HCT116 (cell line): ENCODE data around the gene DAAM2. TPM values are rescaled to one million over a fixed set of nuclear protein-coding genes. Genes with fewer than 3 reads are reported as not detected.

ENCODE experiments used
- ATAC-seq: fragments of 200-7000 bp; cut with Tn5 transposase; 2 replicates; pipeline ENCODE4 v1.9.1; 2020; ENCODE audit warnings: mild to moderate bottlenecking, moderate library complexity
- BruUV-seq: library from RNA; stranded (reverse); fragments of 400-500 nt; replicated peaks from 2 replicates; lab custom pipeline; 2021; lab: Mats Ljungman, UMichigan
- CTCF ChIA-PET: fragments of 300-600 bp; sonication (Branson Sonifier 250); formaldehyde crosslinking; loops from one replicate; lab custom pipeline; 2021; ENCODE audit warnings: antibody characterized with exemption; lab: Charles Lee
- POLR2A ChIA-PET: fragments of 300-600, 350-600 bp; sonication (Branson Sonifier 250); formaldehyde crosslinking; loops from one replicate; lab custom pipeline; 2021; ENCODE audit warnings: antibody characterized with exemption; lab: Charles Lee
- RAD21 ChIA-PET, 2 experiments: fragments of 300-600 bp; sonication (Branson Sonifier 250); formaldehyde crosslinking; loops; one replicate each; lab custom pipeline; 2023; ENCODE audit warnings: low total read pairs in 2 of 2; ENCODE audit not compliant: uncharacterized antibody in 2 of 2, unreplicated experiment in 2 of 2, low non-redundant PET in 1 of 2; lab: Charles Lee
- DNase-seq: peaks from one replicate; pipeline ENCODE4 v3.0.0-alpha.2; 2010; ENCODE audit warnings: low read depth, low spot score
- H2AFZ ChIP-seq: fragments of 200-600 bp; shearing (Covaris generic), sonication (generic); 2 replicates; pipeline ENCODE4 v1.6.1; 2017; ENCODE audit warnings: low read depth, mixed run types, mixed read lengths, antibody characterized with exemption, low read length; ENCODE audit not compliant: poor library complexity, severe bottlenecking
- H3K27ac ChIP-seq: 2 replicates; pipeline ENCODE4 v1.5.1; 2012; ENCODE audit warnings: low read depth, low read length
- H3K27me3 ChIP-seq: fragments of 200-600 bp; sonication (generic); 2 replicates; pipeline ENCODE4 v1.6.1; 2016; ENCODE audit warnings: mixed run types, low read length, mixed read lengths; ENCODE audit not compliant: insufficient read depth
- H3K36me3 ChIP-seq, 2 experiments: fragments of 200-500 bp in 1 of 2; fragments of 200-600 bp in 1 of 2; sonication (Bioruptor generic) in 1 of 2; sonication (generic) in 1 of 2; 2 replicates each; pipeline versions ENCODE4 v1.5.1 to v1.6.1; 2014 to 2016; ENCODE audit warnings: low read length in 2 of 2, inconsistent platforms in 1 of 2, mixed read lengths in 1 of 2, mixed run types in 1 of 2; ENCODE audit not compliant: insufficient read depth in 2 of 2, control insufficient read depth in 1 of 2
- H3K4me1 ChIP-seq, 2 experiments: fragments of 200-600 bp in 1 of 2; sonication (generic) in 1 of 2; 2 replicates each; pipeline versions ENCODE4 v1.5.1 to v1.6.1; 2012 to 2017; ENCODE audit warnings: low read length in 2 of 2, inconsistent platforms in 1 of 2, mild to moderate bottlenecking in 1 of 2, mixed read lengths in 1 of 2, mixed run types in 1 of 2, moderate library complexity in 1 of 2; ENCODE audit not compliant: insufficient read depth in 2 of 2, control insufficient read depth in 1 of 2
- H3K4me2 ChIP-seq: fragments of 200-600 bp; sonication (generic); 2 replicates; pipeline ENCODE4 v1.6.1; 2017; ENCODE audit warnings: mixed run types, low read length, mixed read lengths
- H3K4me3 ChIP-seq, 2 experiments: fragments of 200-600 bp in 1 of 2; sonication (generic) in 1 of 2; replicated peaks in 1 of 2; 2 replicates each; pipeline ENCODE4 v1.5.1; 2011 to 2016; ENCODE audit warnings: low read length in 2 of 2, control low read depth in 1 of 2, low read depth in 1 of 2, mild to moderate bottlenecking in 1 of 2, mixed read lengths in 1 of 2, mixed run types in 1 of 2
- H3K79me2 ChIP-seq: fragments of 200-600 bp; sonication (generic); 2 replicates; pipeline ENCODE4 v1.6.1; 2017; ENCODE audit warnings: mild to moderate bottlenecking, mixed run types, low read length, moderate library complexity, mixed read lengths; ENCODE audit not compliant: insufficient read depth
- H3K9ac ChIP-seq: fragments of 200-600 bp; sonication (generic); 2 replicates; pipeline ENCODE4 v1.6.1; 2016; ENCODE audit warnings: low read length, mixed read lengths
- H3K9me2 ChIP-seq: fragments of 200-600 bp; sonication (generic), shearing (Covaris generic); 2 replicates; pipeline ENCODE4 v1.6.1; 2017; ENCODE audit warnings: mixed run types, mild to moderate bottlenecking, moderate library complexity; ENCODE audit not compliant: insufficient read depth
- H3K9me3 ChIP-seq, 2 experiments: fragments of 200-500 bp in 1 of 2; fragments of 200-600 bp in 1 of 2; sonication (Bioruptor generic) in 1 of 2; sonication (generic) in 1 of 2; 2 replicates each; pipeline ENCODE4 v1.6.1; 2014 to 2017; ENCODE audit warnings: low read length in 2 of 2, mixed read lengths in 2 of 2, inconsistent platforms in 1 of 2, low read depth in 1 of 2, mild to moderate bottlenecking in 1 of 2, mixed run types in 1 of 2, moderate library complexity in 1 of 2; ENCODE audit not compliant: control insufficient read depth in 1 of 2, insufficient read depth in 1 of 2
- H4K20me1 ChIP-seq: fragments of 200-600 bp; sonication (generic), shearing (Covaris generic); 2 replicates; pipeline ENCODE4 v1.6.1; 2017; ENCODE audit warnings: mixed run types, mild to moderate bottlenecking, moderate library complexity; ENCODE audit not compliant: insufficient read depth
- ATF3 ChIP-seq: IDR thresholded peaks from 2 replicates; pipeline ENCODE4 v1.6.1; 2012
- CBX3 ChIP-seq: IDR thresholded peaks from 2 replicates; pipeline ENCODE4 v1.6.1; 2012; ENCODE audit warnings: low read depth
- CEBPB ChIP-seq: IDR thresholded peaks from 2 replicates; pipeline ENCODE4 v1.6.1; 2012; ENCODE audit warnings: low read depth
- CTCF ChIP-seq, 3 experiments: fragments of 200-600 bp in 1 of 3; sonication (generic) in 1 of 3; IDR thresholded peaks in 2 of 3; conservative IDR thresholded peaks in 1 of 3; 2 replicates each; pipeline ENCODE4 v1.5.1; 2012 to 2017; ENCODE audit warnings: low read depth in 2 of 3, low read length in 2 of 3, antibody characterized with exemption in 1 of 3, borderline replicate concordance in 1 of 3, control low read depth in 1 of 3, mild to moderate bottlenecking in 1 of 3, mixed read lengths in 1 of 3, mixed run types in 1 of 3, moderate library complexity in 1 of 3; ENCODE audit not compliant: insufficient read depth in 1 of 3
- RAD21 ChIP-seq: IDR thresholded peaks from 2 replicates; pipeline ENCODE4 v1.6.1; 2012; ENCODE audit warnings: low read depth, mild to moderate bottlenecking
- TCF7L2 ChIP-seq: IDR thresholded peaks from 2 replicates; pipeline ENCODE4 v1.7.0; 2011; ENCODE audit warnings: borderline replicate concordance, inconsistent platforms; ENCODE audit not compliant: insufficient read depth, insufficient read length; ENCODE audit errors: extremely low read depth
- YY1 ChIP-seq: IDR thresholded peaks from 2 replicates; pipeline ENCODE4 v1.6.1; 2011; ENCODE audit warnings: low read length, low read depth, moderate library complexity, mild to moderate bottlenecking; ENCODE audit not compliant: insufficient replicate concordance; ENCODE audit errors: extremely low read depth
- intact Hi-C: fragments of 100-400 bp; cut with micrococcal nuclease; formaldehyde crosslinking; loops from 2 replicates; pipeline ENCODE4 v1.10.0; 2022
- total RNA-seq: library from RNA; stranded (reverse); gene quantifications from one replicate; pipeline ENCODE4 v1.2.1, GENCODE V29; 2021; ENCODE audit not compliant: unreplicated experiment

Gene DAAM2
- total RNA-seq, 1 experiment from 2014 or later, result not detected

GRCh38 chr6:39803872-39804271, 11.7 kb downstream of the DAAM2 start:
- DNase-seq (no peak), ATAC-seq (no peak)
- H3K27ac ChIP-seq, result no peak overlapping the region
- intact Hi-C loops, result no loop called here
- H3K4me2 ChIP-seq, result no peak overlapping the region
- ChIA-PET POLR2A (no interaction called here), RAD21 (no interaction called here), CTCF (no interaction called here)
- H3K9me2 ChIP-seq, result no peaks in the 10 kb centered on the region
- no TSS peak for BruUV-seq
- no peak overlapping the region for H2AFZ ChIP-seq
- no peaks in the 10 kb centered on the region for H3K36me3 ChIP-seq
- no peaks in the 10 kb centered on the region for H4K20me1 ChIP-seq
- no peak overlapping the region for H3K9ac ChIP-seq
- peaks cover 82% of the 10 kb centered on the region for H3K27me3 ChIP-seq
- no peak overlapping the region for H3K4me3 ChIP-seq
- no peaks in the 10 kb centered on the region for H3K4me1 ChIP-seq
- H3K9me3 ChIP-seq, result no peaks in the 10 kb centered on the region
- H3K79me2 ChIP-seq, result no peaks in the 10 kb centered on the region
- TF ChIP-seq TCF7L2 (no peak), RAD21 (no peak), CEBPB (no peak), ATF3 (no peak)

GRCh38 chr6:39804466-39805065, 12.4 kb downstream of the DAAM2 start:
- H3K4me3 ChIP-seq, result no peak overlapping the region
- H3K27ac ChIP-seq, result no peak overlapping the region
- no peaks in the 10 kb centered on the region for H4K20me1 ChIP-seq
- peaks cover 82% of the 10 kb centered on the region for H3K27me3 ChIP-seq
- ATAC-seq, result no peak
- TF ChIP-seq CTCF (IDR thresholded peaks at IDR 0.05 in 2 of 3, conservative IDR thresholded peaks at IDR 0.05 in 1 of 3; ENCODE audit: borderline replicate concordance in 1 of 3, insufficient read depth in 1 of 3, low read depth in 2 of 3, low read length in 2 of 3) (no peak), YY1 (no peak), CEBPB (no peak), CBX3 (no peak)
- TF ChIP-seq, all 23 proteins: peak for 0
- no peak overlapping the region for H2AFZ ChIP-seq
- no peak overlapping the region for H3K4me2 ChIP-seq
- H3K79me2 ChIP-seq, result no peaks in the 10 kb centered on the region
- no peaks in the 10 kb centered on the region for H3K9me2 ChIP-seq
- ChIA-PET POLR2A (no interaction called here), RAD21 (no interaction called here), CTCF (no interaction called here)
- no peak overlapping the region for H3K9ac ChIP-seq
- intact Hi-C loops, result no loop called here
- no peaks in the 10 kb centered on the region for H3K9me3 ChIP-seq
- no peaks in the 10 kb centered on the region for H3K36me3 ChIP-seq
- no peak for DNase-seq
- H3K4me1 ChIP-seq, result no peaks in the 10 kb centered on the region
- no TSS peak for BruUV-seq
